ENCODE measurements around the gene PODN. TPM values are rescaled to one million over a fixed set of nuclear protein-coding genes. Genes with fewer than 3 reads are reported as not detected.

The PODN gene
- total RNA-seq, 1 donor from 2014 or later = 56.5 TPM

DNA sequence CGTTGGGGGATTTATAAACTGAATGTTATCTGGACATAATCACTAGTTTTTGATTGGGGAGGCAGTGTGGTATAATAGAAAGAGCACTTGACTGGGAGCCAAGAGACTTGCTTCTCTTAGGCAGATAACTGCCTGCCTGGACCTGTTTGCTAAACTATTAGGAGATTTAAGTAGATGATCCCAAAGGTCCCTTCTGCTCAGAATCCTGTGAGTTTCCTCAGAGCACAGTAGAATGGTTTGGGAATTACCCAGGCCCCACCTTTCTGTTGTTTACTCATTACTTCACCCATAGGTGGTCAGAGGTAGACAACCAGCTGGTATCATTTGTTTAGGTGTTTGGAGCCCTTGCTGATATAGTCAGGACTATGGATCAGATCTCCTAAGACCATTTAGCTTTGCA lies 10.3 kb upstream of the PODN start:
- no peak overlapping the region for H3K4me3 ChIP-seq
- no peak overlapping the region for H3K27ac ChIP-seq
- DNase-seq (no peak), ATAC-seq (no peak)
- intact Hi-C loops (cut with DNase I) = no loop called here
- TF ChIP-seq, protein P1, sequence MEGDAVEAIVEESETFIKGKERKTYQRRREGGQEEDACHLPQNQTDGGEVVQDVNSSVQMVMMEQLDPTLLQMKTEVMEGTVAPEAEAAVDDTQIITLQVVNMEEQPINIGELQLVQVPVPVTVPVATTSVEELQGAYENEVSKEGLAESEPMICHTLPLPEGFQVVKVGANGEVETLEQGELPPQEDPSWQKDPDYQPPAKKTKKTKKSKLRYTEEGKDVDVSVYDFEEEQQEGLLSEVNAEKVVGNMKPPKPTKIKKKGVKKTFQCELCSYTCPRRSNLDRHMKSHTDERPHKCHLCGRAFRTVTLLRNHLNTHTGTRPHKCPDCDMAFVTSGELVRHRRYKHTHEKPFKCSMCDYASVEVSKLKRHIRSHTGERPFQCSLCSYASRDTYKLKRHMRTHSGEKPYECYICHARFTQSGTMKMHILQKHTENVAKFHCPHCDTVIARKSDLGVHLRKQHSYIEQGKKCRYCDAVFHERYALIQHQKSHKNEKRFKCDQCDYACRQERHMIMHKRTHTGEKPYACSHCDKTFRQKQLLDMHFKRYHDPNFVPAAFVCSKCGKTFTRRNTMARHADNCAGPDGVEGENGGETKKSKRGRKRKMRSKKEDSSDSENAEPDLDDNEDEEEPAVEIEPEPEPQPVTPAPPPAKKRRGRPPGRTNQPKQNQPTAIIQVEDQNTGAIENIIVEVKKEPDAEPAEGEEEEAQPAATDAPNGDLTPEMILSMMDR (IDR thresholded peaks at IDR 0.05) = no peak
- H3K4me1 ChIP-seq = peaks cover 18% of the 10 kb centered on the region
- H3K36me3 ChIP-seq = peaks cover 45% of the 10 kb centered on the region
- no peaks in the 10 kb centered on the region for H3K27me3 ChIP-seq
- H3K9me3 ChIP-seq = no peaks in the 10 kb centered on the region

DNA sequence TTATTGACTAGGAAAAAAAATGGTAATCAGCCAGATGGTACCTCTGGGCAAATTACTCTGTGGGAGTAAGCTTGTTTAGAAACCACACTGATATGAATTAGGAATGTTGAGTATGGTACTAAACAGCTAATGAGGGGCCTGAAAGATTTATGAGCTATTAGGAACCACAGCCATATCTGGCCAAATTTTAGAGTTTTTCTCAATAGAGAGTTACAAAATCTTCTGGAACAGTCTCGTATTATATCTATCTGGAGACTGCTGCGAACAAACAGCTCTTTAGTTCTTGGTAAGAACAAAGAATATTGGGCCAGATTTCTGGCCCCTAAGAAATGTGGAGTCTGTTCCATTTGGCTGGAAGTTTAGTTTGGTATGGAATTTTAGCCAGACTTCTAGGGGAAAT lies 4.9 kb upstream of the PODN start:
- H3K4me1 ChIP-seq = peaks cover 15% of the 10 kb centered on the region
- no peaks in the 10 kb centered on the region for H3K27me3 ChIP-seq
- no peak overlapping the region for H3K4me3 ChIP-seq
- no peaks in the 10 kb centered on the region for H3K9me3 ChIP-seq
- no peak for ATAC-seq
- H3K36me3 ChIP-seq = peaks cover 11% of the 10 kb centered on the region
- TF ChIP-seq, protein P1 (IDR thresholded peaks at IDR 0.05) = no peak
- no peak for DNase-seq
- intact Hi-C loops (cut with DNase I) = no loop called here
- H3K27ac ChIP-seq = no peak overlapping the region

- no peak for ATAC-seq
- no peak overlapping the region for H3K27ac ChIP-seq
- intact Hi-C loops (cut with DNase I) = no loop called here
Observed at GRCh38 chr1:53060579-53060978, 1.4 kb upstream of the PODN start.

GRCh38 chr1:53061123-53061858 lies 722 bp upstream of the PODN start:
- peaks cover 26% of the 10 kb centered on the region for H3K4me1 ChIP-seq
- H3K27ac ChIP-seq = peak overlapping the region; percentile 66
- intact Hi-C loops (cut with DNase I) = no loop called here
- ATAC-seq = peak; percentile 22
- H3K27me3 ChIP-seq = peaks cover 14% of the 10 kb centered on the region
- peak; percentile 66 for DNase-seq
- peak overlapping the region; percentile 57 for H3K4me3 ChIP-seq
- TF ChIP-seq, protein P1 (IDR thresholded peaks at IDR 0.05) = no peak
- no peaks in the 10 kb centered on the region for H3K9me3 ChIP-seq
- no peaks in the 10 kb centered on the region for H3K36me3 ChIP-seq

More at GRCh38 chr1:53060579-53060978, 1.4 kb upstream of the PODN start:
- Histone ChIP-seq H3K36me3 (no peaks in the 10 kb centered on the region), H3K9me3 (no peaks in the 10 kb centered on the region), H3K4me3 (no peak overlapping the region), H3K27me3 (peaks cover 14% of the 10 kb centered on the region), H3K4me1 (peaks cover 26% of the 10 kb centered on the region)
- DNase-seq = no peak
- TF ChIP-seq, protein P1 (IDR thresholded peaks at IDR 0.05) = no peak

GRCh38 chr1:53062708-53063591 lies 937 bp downstream of the PODN start:
- TF ChIP-seq, protein P1 (IDR thresholded peaks at IDR 0.05) = no peak
- Histone ChIP-seq H3K36me3 (no peaks in the 10 kb centered on the region), H3K4me1 (peaks cover 29% of the 10 kb centered on the region), H3K9me3 (no peaks in the 10 kb centered on the region), H3K4me3 (peak overlapping the region; percentile 57), H3K27ac (peak overlapping the region; percentile 42), H3K27me3 (peaks cover 14% of the 10 kb centered on the region)
- peak; percentile 59 for DNase-seq
- intact Hi-C loops (cut with DNase I) = no loop called here
- peak; percentile 7 for ATAC-seq
